HEK293 (cell line): ENCODE measurements around the gene SYT6.

Source experiments
- ZBTB17 ChIP-seq: fragments of 450-650 bp; formaldehyde crosslinking; IDR thresholded peaks from 2 replicates; pipeline ENCODE4 v1.5.1; 2016; ENCODE audit warnings: missing biosample characterization, missing genetic modification characterization
- ZNF112 ChIP-seq: fragments of 450-650 bp; formaldehyde crosslinking; IDR thresholded peaks from 2 replicates; pipeline ENCODE4 v1.5.0; 2017; ENCODE audit warnings: missing biosample characterization, missing genetic modification characterization
- ZNF19 ChIP-seq: fragments of 450-650 bp; formaldehyde crosslinking; IDR thresholded peaks from 2 replicates; pipeline ENCODE4; 2016; ENCODE audit warnings: missing biosample characterization, missing genetic modification characterization, low read depth
- ZNF707 ChIP-seq: fragments of 450-650 bp; formaldehyde crosslinking; IDR thresholded peaks from 2 replicates; pipeline ENCODE4 v1.5.1; 2016; ENCODE audit warnings: missing biosample characterization, missing genetic modification characterization
- ZNF768 ChIP-seq: fragments of 450-650 bp; formaldehyde crosslinking; IDR thresholded peaks from 2 replicates; pipeline ENCODE4 v1.5.1; 2018; ENCODE audit warnings: missing biosample characterization, mild to moderate bottlenecking, missing genetic modification characterization
- TF ChIP-seq, protein P1 (sequence below): fragments of 450-650 bp; formaldehyde crosslinking; IDR thresholded peaks from 2 replicates; pipeline ENCODE4 v1.5.1; 2016; ENCODE audit warnings: missing biosample characterization, missing genetic modification characterization
- TF ChIP-seq, protein P2 (sequence below): fragments of 450-650 bp; formaldehyde crosslinking; IDR thresholded peaks from 2 replicates; pipeline ENCODE4 v1.5.1; 2016; ENCODE audit warnings: missing biosample characterization, missing genetic modification characterization

DNA sequence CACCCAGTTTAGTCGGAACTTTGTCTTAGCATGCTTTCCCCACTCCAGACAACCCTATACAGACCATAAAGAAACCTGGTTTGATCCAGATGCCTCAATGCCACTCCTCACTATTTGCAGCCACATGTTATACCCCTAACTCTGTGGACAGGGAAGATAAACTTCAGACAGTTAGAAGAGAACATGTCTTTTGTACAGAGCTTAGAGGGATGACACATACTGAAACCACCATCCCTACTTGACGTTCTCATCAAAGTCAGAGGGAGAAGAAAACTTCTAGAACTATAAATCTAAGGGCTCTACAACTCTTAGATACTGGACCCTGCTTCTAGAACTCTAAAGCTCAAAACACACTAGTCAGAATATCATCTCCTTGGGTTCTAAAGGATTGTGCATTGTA lies 3.7 kb downstream of the SYT6 start:
- TF ChIP-seq, protein P1, sequence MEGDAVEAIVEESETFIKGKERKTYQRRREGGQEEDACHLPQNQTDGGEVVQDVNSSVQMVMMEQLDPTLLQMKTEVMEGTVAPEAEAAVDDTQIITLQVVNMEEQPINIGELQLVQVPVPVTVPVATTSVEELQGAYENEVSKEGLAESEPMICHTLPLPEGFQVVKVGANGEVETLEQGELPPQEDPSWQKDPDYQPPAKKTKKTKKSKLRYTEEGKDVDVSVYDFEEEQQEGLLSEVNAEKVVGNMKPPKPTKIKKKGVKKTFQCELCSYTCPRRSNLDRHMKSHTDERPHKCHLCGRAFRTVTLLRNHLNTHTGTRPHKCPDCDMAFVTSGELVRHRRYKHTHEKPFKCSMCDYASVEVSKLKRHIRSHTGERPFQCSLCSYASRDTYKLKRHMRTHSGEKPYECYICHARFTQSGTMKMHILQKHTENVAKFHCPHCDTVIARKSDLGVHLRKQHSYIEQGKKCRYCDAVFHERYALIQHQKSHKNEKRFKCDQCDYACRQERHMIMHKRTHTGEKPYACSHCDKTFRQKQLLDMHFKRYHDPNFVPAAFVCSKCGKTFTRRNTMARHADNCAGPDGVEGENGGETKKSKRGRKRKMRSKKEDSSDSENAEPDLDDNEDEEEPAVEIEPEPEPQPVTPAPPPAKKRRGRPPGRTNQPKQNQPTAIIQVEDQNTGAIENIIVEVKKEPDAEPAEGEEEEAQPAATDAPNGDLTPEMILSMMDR (tag by site-specific recombination) = no peak
- TF ChIP-seq ZNF707 (tag by site-specific recombination) (no peak), ZNF768 (tag by site-specific recombination) (no peak), ZBTB17 (tag by site-specific recombination) (no peak), ZNF19 (tag by site-specific recombination) (no peak), ZNF112 (tag by site-specific recombination) (no peak)
- TF ChIP-seq, protein P2, sequence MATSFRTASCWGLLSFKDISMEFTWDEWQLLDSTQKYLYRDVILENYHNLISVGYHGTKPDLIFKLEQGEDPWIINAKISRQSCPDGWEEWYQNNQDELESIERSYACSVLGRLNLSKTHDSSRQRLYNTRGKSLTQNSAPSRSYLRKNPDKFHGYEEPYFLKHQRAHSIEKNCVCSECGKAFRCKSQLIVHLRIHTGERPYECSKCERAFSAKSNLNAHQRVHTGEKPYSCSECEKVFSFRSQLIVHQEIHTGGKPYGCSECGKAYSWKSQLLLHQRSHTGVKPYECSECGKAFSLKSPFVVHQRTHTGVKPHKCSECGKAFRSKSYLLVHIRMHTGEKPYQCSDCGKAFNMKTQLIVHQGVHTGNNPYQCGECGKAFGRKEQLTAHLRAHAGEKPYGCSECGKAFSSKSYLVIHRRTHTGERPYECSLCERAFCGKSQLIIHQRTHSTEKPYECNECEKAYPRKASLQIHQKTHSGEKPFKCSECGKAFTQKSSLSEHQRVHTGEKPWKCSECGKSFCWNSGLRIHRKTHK (tag by site-specific recombination) = no peak
